ENCODE data around the gene C12orf75.
"Not testable (repeated sequence)": the region's sequence is repeated elsewhere in the genome, so short reads cannot be mapped to it uniquely, and the experiment has no call there.

C12orf75 gene

GRCh38 chr12:105336411-105336810 lies 5.9 kb downstream of the C12orf75 start:
- DNase-seq (ENCODE audit: low spot score) = no peak

GRCh38 chr12:105337391-105337790 lies 6.9 kb downstream of the C12orf75 start:
- DNase-seq (ENCODE audit: low spot score) = no peak

- no peak for DNase-seq (ENCODE audit: low spot score)
These were observed 8.5 kb downstream of the C12orf75 start for GRCh38 chr12:105338966-105339365.

- no peak for DNase-seq (ENCODE audit: low spot score)
These were observed 10.5 kb downstream of the C12orf75 start for GRCh38 chr12:105341010-105341409.

GRCh38 chr12:105341620-105342019 lies 11.1 kb downstream of the C12orf75 start:
- not testable (repeated sequence) for DNase-seq (ENCODE audit: low spot score)

- peak; percentile 21 for DNase-seq (ENCODE audit: low spot score)
These were observed 12.0 kb downstream of the C12orf75 start for GRCh38 chr12:105342464-105342863.

GRCh38 chr12:105343836-105344235 lies 13.3 kb downstream of the C12orf75 start:
- DNase-seq (ENCODE audit: low spot score) = peak; percentile 18

- DNase-seq (ENCODE audit: low spot score) = no peak
These were observed 17.0 kb downstream of the C12orf75 start for GRCh38 chr12:105347499-105347898.

GRCh38 chr12:105348142-105348541 lies 17.7 kb downstream of the C12orf75 start:
- DNase-seq (ENCODE audit: low spot score) = no peak

- DNase-seq (ENCODE audit: low spot score) = no peak
These were observed 18.1 kb downstream of the C12orf75 start for GRCh38 chr12:105348561-105348960.

- DNase-seq (ENCODE audit: low spot score) = no peak
These were observed 18.6 kb downstream of the C12orf75 start for GRCh38 chr12:105349138-105349537.

- DNase-seq (ENCODE audit: low spot score) = no peak
These were observed 21.0 kb downstream of the C12orf75 start for GRCh38 chr12:105351523-105351922.

GRCh38 chr12:105352052-105352451 lies 21.6 kb downstream of the C12orf75 start:
- no peak for DNase-seq (ENCODE audit: low spot score)

- DNase-seq (ENCODE audit: low spot score) = no peak
These were observed 22.6 kb downstream of the C12orf75 start for GRCh38 chr12:105352940-105353635.

GRCh38 chr12:105355752-105356151 lies 25.3 kb downstream of the C12orf75 start:
- DNase-seq (ENCODE audit: low spot score) = no peak

GRCh38 chr12:105357162-105357691 lies 26.7 kb downstream of the C12orf75 start:
- DNase-seq (ENCODE audit: low spot score) = no peak

- DNase-seq (ENCODE audit: low spot score) = no peak
These were observed 28.3 kb downstream of the C12orf75 start for GRCh38 chr12:105358789-105359188.

- no peak for DNase-seq (ENCODE audit: low spot score)
These were observed 29.4 kb downstream of the C12orf75 start for GRCh38 chr12:105359856-105360255.

- DNase-seq (ENCODE audit: low spot score) = no peak
These were observed 33.4 kb downstream of the C12orf75 start for GRCh38 chr12:105363890-105364289.

GRCh38 chr12:105365231-105365630 lies 34.7 kb downstream of the C12orf75 start:
- DNase-seq (ENCODE audit: low spot score) = no peak

- DNase-seq (ENCODE audit: low spot score) = no peak
These were observed 37.7 kb downstream of the C12orf75 start for GRCh38 chr12:105368047-105368646.

- DNase-seq (ENCODE audit: low spot score) = no peak
These were observed 38.5 kb downstream of the C12orf75 start for GRCh38 chr12:105369014-105369413.

- DNase-seq (ENCODE audit: low spot score) = no peak
These were observed 43.8 kb downstream of the C12orf75 start for GRCh38 chr12:105374303-105374702.

- DNase-seq (ENCODE audit: low spot score) = no peak
These were observed 46.6 kb downstream of the C12orf75 start for GRCh38 chr12:105377077-105377476.

Measured in ecto neural progenitor cell (in vitro differentiated cells).